HL-60 (cell line): Measurements from ENCODE around the gene CELF2.

Experiments used
- DNase-seq, 2 experiments: peaks; one replicate each; pipeline ENCODE4 v3.0.0-alpha.2; 2010 to 2020; ENCODE audit warnings: low read depth in 1 of 2, low spot score in 1 of 2
- H3K27ac ChIP-seq: fragments of 250-450 bp; sonication (Bioruptor Pico); replicated peaks from 2 replicates; pipeline ENCODE4 v1.5.1; 2020; ENCODE audit warnings: mild to moderate bottlenecking, moderate library complexity
- H3K27me3 ChIP-seq: fragments of 250-450 bp; sonication (Bioruptor Pico); 2 replicates; pipeline ENCODE4 v1.5.1; 2021; ENCODE audit warnings: mild to moderate bottlenecking, moderate library complexity; ENCODE audit not compliant: insufficient read depth, poor library complexity, severe bottlenecking
- H3K4me3 ChIP-seq: replicated peaks from 2 replicates; pipeline ENCODE4 v1.5.1; 2011; ENCODE audit warnings: mild to moderate bottlenecking, control low read depth, low read length; ENCODE audit not compliant: insufficient read depth
- GABPA ChIP-seq: IDR thresholded peaks from 2 replicates; pipeline ENCODE4 v1.6.1; 2012; ENCODE audit warnings: low read depth
- POLR2AphosphoS5 ChIP-seq: IDR thresholded peaks from 2 replicates; pipeline ENCODE4 v1.6.1; 2012; ENCODE audit warnings: low read depth
- REST ChIP-seq: IDR thresholded peaks from 2 replicates; pipeline ENCODE4 v1.6.1; 2012; ENCODE audit warnings: low read depth; ENCODE audit not compliant: insufficient replicate concordance
- SPI1 ChIP-seq: IDR thresholded peaks from 2 replicates; pipeline ENCODE4 v1.6.1; 2012; ENCODE audit warnings: low read depth, mild to moderate bottlenecking, borderline replicate concordance
- TF ChIP-seq, protein P1 (sequence below): IDR thresholded peaks from one replicate; pipeline ENCODE4 v1.5.1; 2011; ENCODE audit warnings: low read length, control low read depth, inconsistent platforms; ENCODE audit not compliant: insufficient read depth

Gene CELF2

DNA sequence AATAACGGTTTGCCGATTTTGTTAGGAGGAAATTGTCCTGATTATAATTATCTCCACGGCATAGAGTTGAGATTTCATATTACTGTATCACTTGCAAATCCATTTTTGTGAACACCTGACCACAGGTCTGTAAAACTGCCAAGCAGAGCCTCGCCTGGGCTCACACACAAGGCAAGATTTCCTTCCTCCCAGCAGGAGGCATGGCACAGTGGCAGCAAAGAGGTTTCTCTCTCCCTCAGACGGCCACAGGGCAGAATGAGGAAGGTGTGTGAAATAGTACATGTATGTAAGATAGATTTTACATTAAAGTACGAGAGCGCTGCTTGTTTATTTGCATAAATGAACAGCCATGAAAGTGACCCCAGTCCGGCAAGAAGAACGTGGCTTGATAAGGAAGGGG lies 130.1 kb downstream of the CELF2 start:
- TF ChIP-seq, protein P1, sequence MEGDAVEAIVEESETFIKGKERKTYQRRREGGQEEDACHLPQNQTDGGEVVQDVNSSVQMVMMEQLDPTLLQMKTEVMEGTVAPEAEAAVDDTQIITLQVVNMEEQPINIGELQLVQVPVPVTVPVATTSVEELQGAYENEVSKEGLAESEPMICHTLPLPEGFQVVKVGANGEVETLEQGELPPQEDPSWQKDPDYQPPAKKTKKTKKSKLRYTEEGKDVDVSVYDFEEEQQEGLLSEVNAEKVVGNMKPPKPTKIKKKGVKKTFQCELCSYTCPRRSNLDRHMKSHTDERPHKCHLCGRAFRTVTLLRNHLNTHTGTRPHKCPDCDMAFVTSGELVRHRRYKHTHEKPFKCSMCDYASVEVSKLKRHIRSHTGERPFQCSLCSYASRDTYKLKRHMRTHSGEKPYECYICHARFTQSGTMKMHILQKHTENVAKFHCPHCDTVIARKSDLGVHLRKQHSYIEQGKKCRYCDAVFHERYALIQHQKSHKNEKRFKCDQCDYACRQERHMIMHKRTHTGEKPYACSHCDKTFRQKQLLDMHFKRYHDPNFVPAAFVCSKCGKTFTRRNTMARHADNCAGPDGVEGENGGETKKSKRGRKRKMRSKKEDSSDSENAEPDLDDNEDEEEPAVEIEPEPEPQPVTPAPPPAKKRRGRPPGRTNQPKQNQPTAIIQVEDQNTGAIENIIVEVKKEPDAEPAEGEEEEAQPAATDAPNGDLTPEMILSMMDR, result no peak
- TF ChIP-seq REST, result no peak
- no peak for TF ChIP-seq POLR2AphosphoS5
- TF ChIP-seq GABPA, result no peak
- TF ChIP-seq SPI1, result no peak
- no peaks in the 10 kb centered on the region for H3K27me3 ChIP-seq
- peak overlapping the region; percentile 28 for H3K27ac ChIP-seq
- DNase-seq, result peak in 1 of 2 experiments; percentile 69
- H3K4me3 ChIP-seq, result no peak overlapping the region

GRCh38 chr10:11148142-11149028 lies 130.7 kb downstream of the CELF2 start:
- Histone ChIP-seq H3K4me3 (no peak overlapping the region), H3K27me3 (no peaks in the 10 kb centered on the region), H3K27ac (peak overlapping the region; percentile 28)
- no peak for DNase-seq
- TF ChIP-seq POLR2AphosphoS5 (no peak), REST (no peak), GABPA (no peak), SPI1 (no peak)
- TF ChIP-seq, protein P1, result no peak

DNA sequence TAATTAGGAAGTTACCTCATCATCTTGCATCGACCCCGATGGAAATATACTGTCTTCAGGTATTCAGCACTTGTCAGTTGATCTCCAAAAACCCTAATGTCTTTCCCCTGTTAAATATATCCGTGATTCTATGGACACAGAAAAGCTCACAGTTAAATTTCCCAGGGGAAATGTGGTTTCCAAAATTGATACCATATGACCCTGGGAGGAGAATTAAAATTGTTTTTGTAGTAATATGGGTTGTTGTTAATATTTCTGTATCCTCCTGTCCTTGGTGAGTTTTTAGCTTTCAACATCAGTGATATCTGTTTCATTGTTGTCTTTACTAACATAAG lies 132.1 kb downstream of the CELF2 start:
- TF ChIP-seq GABPA, result no peak
- no peak for TF ChIP-seq POLR2AphosphoS5
- Histone ChIP-seq H3K4me3 (no peak overlapping the region), H3K27ac (0 out of 2 replicates have a peak overlapping the region, but pooled peaks have one; percentile 16), H3K27me3 (no peaks in the 10 kb centered on the region)
- DNase-seq, result no peak

DNA sequence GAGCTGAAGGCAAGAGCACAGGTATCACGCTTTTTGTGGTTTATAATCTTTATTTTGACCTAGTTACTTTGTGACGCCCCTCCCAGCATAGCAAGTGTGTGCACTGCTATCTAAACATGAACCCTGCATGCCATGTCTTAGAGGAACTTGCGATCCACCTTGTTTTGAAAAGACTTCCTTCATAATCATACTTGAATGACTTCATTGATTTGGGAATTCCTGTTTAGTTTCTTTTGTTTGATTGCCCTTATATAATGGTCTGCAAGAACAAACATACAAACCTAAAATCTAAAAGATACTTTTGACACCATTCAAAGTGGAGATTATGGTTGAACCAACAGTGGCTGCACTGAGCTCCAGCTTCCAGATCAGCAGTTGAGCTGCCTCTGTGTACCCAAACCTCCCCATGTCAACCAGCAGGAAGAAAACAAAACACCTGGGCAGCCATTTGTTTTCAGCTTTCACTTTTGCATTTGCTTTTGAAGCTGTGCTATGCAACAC lies 132.6 kb downstream of the CELF2 start:
- DNase-seq, result no peak
- H3K4me3 ChIP-seq, result no peak overlapping the region
- TF ChIP-seq GABPA (no peak), REST (no peak), POLR2AphosphoS5 (no peak), SPI1 (no peak)
- TF ChIP-seq, protein P1, result no peak
- H3K27me3 ChIP-seq, result no peaks in the 10 kb centered on the region
- no peak overlapping the region for H3K27ac ChIP-seq
